Measurements from ENCODE around the gene ITGA3.
A peak's percentile ranks its signal among the peaks of the same experiment; 100 is the strongest.
"Not testable (repeated sequence)": the region's sequence is repeated elsewhere in the genome, so short reads cannot be mapped to it uniquely, and the experiment has no call there.

ITGA3 gene

DNA sequence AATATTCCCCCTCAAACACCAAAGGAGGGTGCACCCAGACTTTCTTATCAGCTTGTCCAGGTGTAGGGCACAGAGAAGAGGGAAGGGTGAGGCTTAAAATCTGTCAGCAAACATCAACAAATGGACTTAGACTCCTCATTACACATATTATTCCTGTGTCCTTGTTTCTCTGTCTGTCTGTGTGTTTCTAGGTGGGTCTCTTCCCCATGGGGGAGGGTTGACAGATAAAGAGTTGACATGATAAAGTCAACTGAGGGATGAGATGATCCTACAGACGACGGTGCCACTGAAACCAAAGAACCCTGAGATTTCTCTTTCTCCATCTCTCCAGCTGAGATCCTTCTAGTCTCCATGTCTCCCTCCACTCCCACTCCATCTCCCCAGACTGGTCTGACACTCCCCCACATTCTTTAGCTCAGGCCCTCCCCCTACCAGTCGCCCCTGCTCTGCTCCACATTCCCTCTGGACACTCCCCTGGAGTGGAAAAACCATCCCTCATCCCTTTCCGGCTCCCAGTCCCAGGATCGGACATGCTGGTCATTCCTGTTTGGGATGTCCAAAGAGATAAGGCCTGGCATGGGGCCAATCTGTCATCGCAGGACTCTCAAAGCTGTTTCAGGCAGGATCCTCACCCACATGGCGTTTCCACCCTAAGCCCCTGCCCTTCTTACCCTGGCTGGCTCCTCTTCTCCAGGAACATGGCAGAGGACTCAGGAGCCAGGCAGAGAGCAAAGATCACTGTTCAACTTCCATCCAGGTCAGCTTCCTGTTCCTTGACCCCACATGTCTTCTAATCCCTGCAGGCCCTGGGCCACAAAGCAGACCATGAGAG, 2.9 kb upstream of the ITGA3 start:
- DNase-seq: no peak

GRCh38 chr17:50053654-50053960, 2.3 kb upstream of the ITGA3 start:
- DNase-seq: no peak

DNA sequence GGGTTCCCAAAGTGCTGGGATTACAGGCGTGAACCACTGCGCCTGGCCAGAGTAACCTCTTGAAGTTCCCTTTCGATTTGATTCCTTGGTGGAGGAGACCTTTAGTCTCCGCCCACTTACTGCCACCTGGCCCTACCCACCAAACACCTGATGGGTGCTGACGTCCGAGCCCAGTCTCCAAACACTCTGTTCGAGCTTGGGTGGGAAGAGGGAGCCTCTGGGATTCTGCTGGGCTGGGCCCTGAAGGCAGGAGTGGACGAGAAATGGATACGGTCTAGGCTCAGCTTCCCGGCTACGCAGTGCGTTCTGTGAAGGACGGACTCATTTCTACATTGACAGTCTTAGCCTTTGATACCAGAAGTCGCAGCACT, 870 bp upstream of the ITGA3 start:
- DNase-seq: peak; percentile 30 to 32

- DNase-seq: peak; percentile 77 to 83
Measured at GRCh38 chr17:50056217-50056960, 479 bp downstream of the ITGA3 start.

- no peak for DNase-seq
Measured at GRCh38 chr17:50056961-50057330, 1.0 kb downstream of the ITGA3 start.

DNA sequence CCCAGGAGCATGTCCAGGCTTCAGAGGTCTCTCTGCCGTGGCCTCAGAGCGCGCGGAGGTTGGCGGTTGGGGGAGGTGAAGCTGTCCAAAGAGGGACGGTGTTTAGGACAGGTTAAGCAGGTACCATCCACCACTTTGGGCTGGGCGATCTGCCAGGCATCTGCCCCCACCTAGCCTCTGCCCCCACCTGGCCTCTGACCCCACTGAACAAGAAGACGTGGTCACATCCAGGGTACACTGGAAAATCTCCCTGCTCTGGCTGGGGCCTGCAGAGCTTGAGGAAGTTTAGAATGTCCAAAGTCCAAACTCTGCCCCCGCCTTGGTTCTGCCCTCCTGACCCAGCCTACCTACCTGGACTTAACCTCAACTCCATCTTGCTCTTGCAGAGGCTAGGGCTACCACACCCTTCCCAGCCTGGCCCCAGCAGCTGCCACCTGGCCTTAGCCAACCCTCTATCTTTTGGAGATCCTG, 1.6 kb downstream of the ITGA3 start:
- DNase-seq: no peak

DNA sequence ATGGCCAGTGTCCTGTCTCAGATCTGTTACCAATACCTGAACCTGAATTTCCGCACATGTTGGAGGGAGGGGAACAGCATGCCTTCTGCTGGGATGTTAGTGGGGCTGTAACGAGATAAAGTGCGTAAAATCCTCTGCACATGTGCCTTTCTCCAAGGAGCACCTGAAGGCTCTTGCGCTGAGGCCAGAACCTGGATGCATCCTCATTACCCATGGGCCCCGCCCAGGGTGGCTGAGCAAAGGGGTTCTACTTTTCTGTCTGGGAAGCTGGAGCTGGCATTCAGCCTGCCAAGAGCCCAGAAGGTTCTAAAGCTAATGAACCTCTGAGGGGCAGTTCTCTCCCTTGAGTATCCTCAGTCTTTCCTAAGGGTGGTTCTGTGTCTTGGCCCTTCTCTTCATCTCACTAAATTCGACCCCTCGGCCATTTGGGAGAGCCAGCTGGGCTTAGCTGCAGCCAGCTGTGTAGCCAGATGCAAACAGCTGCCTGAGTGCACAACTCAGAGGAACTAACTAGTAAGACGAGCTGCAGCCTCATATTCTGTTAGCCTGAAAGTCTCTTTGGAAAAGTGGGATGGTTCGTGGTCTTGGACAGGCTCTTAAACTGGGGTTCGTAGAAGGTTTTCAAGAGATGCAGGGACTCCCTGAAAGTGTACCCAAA, 2.5 kb downstream of the ITGA3 start:
- no peak for DNase-seq

GRCh38 chr17:50059256-50059655, 3.3 kb downstream of the ITGA3 start:
- no peak for DNase-seq

DNA sequence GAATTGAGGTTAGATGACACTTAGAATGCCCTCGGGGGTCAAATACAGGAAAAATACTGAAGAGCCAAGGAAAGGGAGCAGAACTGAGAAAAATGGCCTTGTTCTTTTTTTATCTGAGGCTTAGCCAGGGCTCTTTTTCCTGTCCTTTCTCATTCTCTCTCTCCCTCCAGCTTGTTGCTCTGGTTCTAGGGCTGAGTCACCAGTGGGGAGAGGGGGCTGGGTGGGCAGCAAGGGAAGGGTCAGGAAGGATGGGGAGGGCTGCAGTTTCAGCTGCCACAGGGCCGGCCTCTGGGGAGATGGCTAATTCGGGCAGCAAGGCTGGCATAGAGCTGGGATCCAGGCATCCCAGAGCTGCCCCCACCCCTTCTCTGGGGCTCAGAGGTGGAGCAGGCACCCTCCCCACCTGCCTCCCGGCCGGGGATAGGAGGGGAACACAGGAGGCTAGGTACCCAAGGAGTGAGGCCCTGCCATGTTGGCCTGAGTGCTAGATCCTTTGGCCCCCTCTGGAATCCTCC, 3.9 kb downstream of the ITGA3 start:
- DNase-seq: no peak

- no peak for DNase-seq
Measured at GRCh38 chr17:50060951-50061712, 5.2 kb downstream of the ITGA3 start.

DNA sequence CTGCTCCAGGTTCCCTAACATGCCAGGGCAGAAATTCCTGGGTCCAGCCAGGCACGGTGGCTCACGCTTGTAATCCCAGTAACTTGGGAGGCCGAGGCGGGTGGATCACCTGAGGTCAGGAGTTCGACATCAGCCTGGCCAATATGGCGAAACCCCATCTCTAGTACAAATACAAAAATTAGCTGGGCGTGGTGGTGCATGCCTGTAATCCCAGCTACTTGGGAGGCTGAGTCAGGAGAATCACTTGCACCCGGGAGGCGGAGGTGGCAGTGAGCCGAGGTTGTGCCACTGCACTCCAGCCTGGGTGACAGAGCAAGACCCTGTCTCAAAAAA, 5.8 kb downstream of the ITGA3 start:
- DNase-seq: not testable (repeated sequence)

GRCh38 chr17:50062293-50063243, 6.7 kb downstream of the ITGA3 start:
- no peak for DNase-seq

DNA sequence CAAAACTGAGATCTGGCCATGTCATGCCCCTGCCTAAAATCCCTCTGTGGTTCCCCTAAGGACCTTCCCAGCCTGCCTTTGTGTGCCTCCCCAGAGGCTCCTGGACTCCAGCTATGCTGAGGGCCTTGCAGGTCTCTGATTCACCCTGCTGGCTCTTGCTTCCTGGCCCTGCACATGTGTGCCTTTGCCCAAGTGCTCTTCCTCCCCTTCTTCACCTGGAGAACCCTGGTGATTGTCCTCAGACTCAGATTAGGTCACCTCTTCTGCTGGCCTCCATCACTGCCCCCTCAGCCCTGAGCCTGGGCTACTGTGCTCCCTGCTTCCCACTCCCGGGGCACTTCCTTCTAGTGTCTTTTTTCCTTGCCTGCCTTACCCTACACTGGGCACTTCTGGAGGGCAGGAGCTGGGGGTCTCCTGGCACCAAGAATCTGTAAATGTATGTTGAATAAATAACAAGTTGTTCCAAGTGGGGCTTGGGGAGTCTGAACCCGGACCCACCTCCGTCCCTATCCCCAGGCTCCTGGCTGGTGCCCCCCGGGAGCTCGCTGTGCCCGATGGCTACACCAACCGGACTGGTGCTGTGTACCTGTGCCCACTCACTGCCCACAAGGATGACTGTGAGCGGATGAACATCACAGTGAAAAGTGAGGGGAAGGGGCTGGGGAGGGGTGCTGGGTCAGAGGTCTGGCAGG, 7.8 kb downstream of the ITGA3 start:
- no peak for DNase-seq

- no peak for DNase-seq
Measured at GRCh38 chr17:50064253-50065001, 8.5 kb downstream of the ITGA3 start.

DNA sequence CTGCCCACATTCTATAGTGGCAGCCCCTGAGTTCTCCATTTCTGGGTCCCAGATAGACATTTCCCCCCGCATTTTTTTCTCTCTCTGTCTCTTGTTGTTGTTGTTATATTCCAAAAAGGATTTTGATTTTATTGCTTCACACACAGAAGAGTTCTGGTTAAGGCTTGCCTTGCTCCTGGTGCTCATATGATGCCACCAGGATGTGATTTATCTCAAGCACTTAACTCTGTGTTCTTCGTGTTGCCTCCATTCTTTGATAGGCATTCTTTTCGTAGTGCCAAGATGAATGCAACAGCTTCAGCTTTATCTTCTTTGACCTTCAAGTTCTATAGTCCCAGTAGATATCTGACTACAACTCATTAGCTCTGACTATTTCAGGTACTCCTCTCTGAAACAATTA, 9.1 kb downstream of the ITGA3 start:
- no peak for DNase-seq

DNA sequence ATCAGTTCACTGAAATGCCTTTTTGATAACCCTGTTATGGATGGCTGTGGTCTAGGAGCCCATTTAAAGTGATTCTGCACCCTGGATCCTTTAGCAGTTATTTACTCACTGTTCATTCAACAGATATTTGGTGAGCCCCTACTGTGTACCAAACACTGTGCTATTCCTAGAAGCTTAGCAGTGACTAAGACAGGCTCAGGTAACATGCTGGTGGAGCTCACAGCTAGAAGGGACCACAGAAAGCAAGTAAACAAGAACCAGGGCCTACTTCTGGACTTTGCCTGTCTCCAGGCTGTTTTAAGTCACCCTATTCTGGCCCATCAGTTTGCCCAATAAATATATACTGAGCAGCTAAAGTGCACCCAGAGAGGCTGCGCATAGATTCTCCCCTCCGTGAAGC, 11.1 kb downstream of the ITGA3 start:
- DNase-seq: no peak

- no peak for DNase-seq
Measured at GRCh38 chr17:50067996-50068395, 12.1 kb downstream of the ITGA3 start.

GRCh38 chr17:50070908-50071680, 15.2 kb downstream of the ITGA3 start:
- DNase-seq: no peak

- no peak for DNase-seq
Measured at GRCh38 chr17:50071692-50072091, 15.8 kb downstream of the ITGA3 start.

DNA sequence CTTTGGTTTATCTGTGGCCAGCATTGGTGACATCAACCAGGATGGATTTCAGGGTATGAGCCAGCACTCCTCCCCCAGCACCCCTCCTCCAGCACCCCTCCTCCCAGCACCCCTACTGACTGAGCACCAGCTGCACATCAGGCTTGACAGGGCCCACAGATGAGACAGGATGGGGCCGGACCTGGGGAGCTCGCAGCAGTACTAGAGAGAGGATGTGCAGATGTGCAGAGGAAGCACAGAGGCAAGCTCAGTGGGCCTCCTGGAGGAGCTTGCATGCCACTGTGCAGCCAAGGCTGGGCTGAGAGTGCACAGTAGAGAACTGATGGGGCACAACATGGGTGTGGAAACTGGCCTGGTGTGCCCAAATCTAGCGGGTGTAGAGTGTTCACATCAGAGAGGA, 16.2 kb downstream of the ITGA3 start:
- no peak for DNase-seq

Measured in activated T-cell treated with anti-CD3 and anti-CD28 coated beads, Interleukin-2, amount 50 U/mL, for 48 hours (primary cell).